ENCODE measurements around the gene SRR. TPM values are rescaled to one million over a fixed set of nuclear protein-coding genes. Genes with fewer than 3 reads are reported as not detected.

SRR gene
- total and polyA plus RNA-seq, 9 of the 15 experiments (the other 6 are each of a cell fraction or from before 2014, with no cell fraction given), result 5.0 to 19.4 (median 7.9) TPM

GRCh38 chr17:2312736-2313135 lies 9.0 kb downstream of the SRR start:
- Histone ChIP-seq H2AFZ (ENCODE audit: low read depth, low read length) (no peak overlapping the region), H3K27me3 (ENCODE audit: control insufficient read depth in 2 of 2, insufficient read depth in 2 of 2, low read length in 2 of 2) (no peaks in the 10 kb centered on the region), H3K9ac (ENCODE audit: insufficient read depth in 1 of 2, low read depth in 2 of 2, low read length in 2 of 2) (no peak overlapping the region), H3K9me3 (replicated peaks; ENCODE audit: control insufficient read depth, insufficient read depth, low read depth, low read length) (no peaks in the 10 kb centered on the region), H3K4me2 (ENCODE audit: insufficient read depth, low read length) (no peak overlapping the region), H4K20me1 (replicated peaks; ENCODE audit: control insufficient read depth, insufficient read depth, low read length) (no peaks in the 10 kb centered on the region), H3K4me1 (replicated peaks in 1 of 2; ENCODE audit: control insufficient read depth in 2 of 2, insufficient read depth in 2 of 2, low read length in 2 of 2) (peaks cover 0 to 16% of the 10 kb centered on the region in 2 experiments; a peak in 3 of 5 replicates), H3K36me3 (ENCODE audit: control insufficient read depth, insufficient read depth, low read length) (0 out of 3 replicates have a peak, but pooled peaks cover 3% of the 10 kb centered on the region), H3K9me1 (ENCODE audit: control insufficient read depth, insufficient read depth, low read length) (no peaks in the 10 kb centered on the region), H3K79me2 (ENCODE audit: control insufficient read depth, insufficient read depth, low read length) (0 out of 3 replicates have a peak, but pooled peaks cover 5% of the 10 kb centered on the region), H3K27ac (ENCODE audit: extremely low read depth, low read depth, low read length) (no peak overlapping the region), H3K4me3 (no peak overlapping the region)
- intact Hi-C loops (cut with micrococcal nuclease) (no loop called here), in situ Hi-C loops (cut with MboI) (no loop called here)
- FAIRE-seq, result no peak
- no peak for DNase-seq (ENCODE audit: extremely low read depth in 1 of 4, low spot score in 3 of 4)
- BruUV-seq (replicated peaks), result no TSS peak
- ATAC-seq, result no peak
- CTCF ChIA-PET (ENCODE audit: low intra/inter-chr PET ratio), result no interaction called here
- POLR2A ChIA-PET, result interaction anchor here (0.6 to 2.2 kb wide), 2 partner anchors 10 to 23 kb away, joined by 3 to 5 read pairs; no protein-coding TSS in a partner anchor
- WGBS (ENCODE audit: insufficient coverage, low coverage, missing lambda C conversion rate), result 87% methylated on average over 5 of the region's 5 CpGs
- no peak for TF ChIP-seq U2AF2 (optimal IDR thresholded peaks at IDR 0.05; ENCODE audit: low read depth, low read length)
- no peak for TF ChIP-seq NCOA4 (IDR thresholded peaks at IDR 0.05; ENCODE audit: partially characterized antibody)
- no peak for TF ChIP-seq ARID3B (CRISPR knock-in tag; IDR thresholded peaks at IDR 0.05; ENCODE audit: borderline replicate concordance)
- no peak for TF ChIP-seq EWSR1 (IDR thresholded peaks at IDR 0.05; ENCODE audit: borderline replicate concordance, low read depth, partially characterized antibody)
- TF ChIP-seq MEIS2 (IDR thresholded peaks at IDR 0.05; ENCODE audit: partially characterized antibody), result no peak
- TF ChIP-seq SRSF9 (IDR thresholded peaks at IDR 0.05; ENCODE audit: borderline replicate concordance, low read depth, low read length), result no peak
- TF ChIP-seq, protein P1, sequence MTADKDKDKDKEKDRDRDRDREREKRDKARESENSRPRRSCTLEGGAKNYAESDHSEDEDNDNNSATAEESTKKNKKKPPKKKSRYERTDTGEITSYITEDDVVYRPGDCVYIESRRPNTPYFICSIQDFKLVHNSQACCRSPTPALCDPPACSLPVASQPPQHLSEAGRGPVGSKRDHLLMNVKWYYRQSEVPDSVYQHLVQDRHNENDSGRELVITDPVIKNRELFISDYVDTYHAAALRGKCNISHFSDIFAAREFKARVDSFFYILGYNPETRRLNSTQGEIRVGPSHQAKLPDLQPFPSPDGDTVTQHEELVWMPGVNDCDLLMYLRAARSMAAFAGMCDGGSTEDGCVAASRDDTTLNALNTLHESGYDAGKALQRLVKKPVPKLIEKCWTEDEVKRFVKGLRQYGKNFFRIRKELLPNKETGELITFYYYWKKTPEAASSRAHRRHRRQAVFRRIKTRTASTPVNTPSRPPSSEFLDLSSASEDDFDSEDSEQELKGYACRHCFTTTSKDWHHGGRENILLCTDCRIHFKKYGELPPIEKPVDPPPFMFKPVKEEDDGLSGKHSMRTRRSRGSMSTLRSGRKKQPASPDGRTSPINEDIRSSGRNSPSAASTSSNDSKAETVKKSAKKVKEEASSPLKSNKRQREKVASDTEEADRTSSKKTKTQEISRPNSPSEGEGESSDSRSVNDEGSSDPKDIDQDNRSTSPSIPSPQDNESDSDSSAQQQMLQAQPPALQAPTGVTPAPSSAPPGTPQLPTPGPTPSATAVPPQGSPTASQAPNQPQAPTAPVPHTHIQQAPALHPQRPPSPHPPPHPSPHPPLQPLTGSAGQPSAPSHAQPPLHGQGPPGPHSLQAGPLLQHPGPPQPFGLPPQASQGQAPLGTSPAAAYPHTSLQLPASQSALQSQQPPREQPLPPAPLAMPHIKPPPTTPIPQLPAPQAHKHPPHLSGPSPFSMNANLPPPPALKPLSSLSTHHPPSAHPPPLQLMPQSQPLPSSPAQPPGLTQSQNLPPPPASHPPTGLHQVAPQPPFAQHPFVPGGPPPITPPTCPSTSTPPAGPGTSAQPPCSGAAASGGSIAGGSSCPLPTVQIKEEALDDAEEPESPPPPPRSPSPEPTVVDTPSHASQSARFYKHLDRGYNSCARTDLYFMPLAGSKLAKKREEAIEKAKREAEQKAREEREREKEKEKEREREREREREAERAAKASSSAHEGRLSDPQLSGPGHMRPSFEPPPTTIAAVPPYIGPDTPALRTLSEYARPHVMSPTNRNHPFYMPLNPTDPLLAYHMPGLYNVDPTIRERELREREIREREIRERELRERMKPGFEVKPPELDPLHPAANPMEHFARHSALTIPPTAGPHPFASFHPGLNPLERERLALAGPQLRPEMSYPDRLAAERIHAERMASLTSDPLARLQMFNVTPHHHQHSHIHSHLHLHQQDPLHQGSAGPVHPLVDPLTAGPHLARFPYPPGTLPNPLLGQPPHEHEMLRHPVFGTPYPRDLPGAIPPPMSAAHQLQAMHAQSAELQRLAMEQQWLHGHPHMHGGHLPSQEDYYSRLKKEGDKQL (CRISPR knock-in tag; IDR thresholded peaks at IDR 0.05; ENCODE audit: borderline replicate concordance), result no peak
- TF ChIP-seq ZNF133 (CRISPR knock-in tag; IDR thresholded peaks at IDR 0.05), result no peak
- no peak for TF ChIP-seq ARHGAP35 (IDR thresholded peaks at IDR 0.05; ENCODE audit: partially characterized antibody)
- no peak for TF ChIP-seq RBM17 (IDR thresholded peaks at IDR 0.05; ENCODE audit: borderline replicate concordance, low read depth, low read length)
- no peak for TF ChIP-seq CBX2 (IDR thresholded peaks at IDR 0.05; ENCODE audit: insufficient read depth, low read length, poor library complexity, severe bottlenecking)
- no peak for TF ChIP-seq MYC (IDR thresholded peaks at IDR 0.05; ENCODE audit: low read depth, low read length)
- TF ChIP-seq MYC (CRISPR knock-in tag; IDR thresholded peaks at IDR 0.05; ENCODE audit: borderline replicate concordance, low read depth), result no peak
